GM12878 (cell line): Measurements from ENCODE around the gene RSKR.

Source experiments
- BHLHE40 ChIP-seq, 2 experiments: fragments of 450-650 bp in 1 of 2; IDR thresholded peaks; 2 replicates each; pipeline ENCODE4 v1.6.1; 2011 to 2017; ENCODE audit warnings: low read depth in 2 of 2, borderline replicate concordance in 1 of 2, improper control_type of control experiment in 1 of 2, low read length in 1 of 2, mild to moderate bottlenecking in 1 of 2
- CHD2 ChIP-seq: IDR thresholded peaks from 2 replicates; pipeline ENCODE4 v1.6.1; 2011; ENCODE audit warnings: low read depth, low read length, improper control_type of control experiment, borderline replicate concordance
- CTCF ChIP-seq, 3 experiments: IDR thresholded peaks in 2 of 3; conservative IDR thresholded peaks in 1 of 3; 2 replicates each; pipeline ENCODE4 v1.5.1; 2011; ENCODE audit warnings: low read depth in 3 of 3, low read length in 3 of 3, mild to moderate bottlenecking in 3 of 3, control low read depth in 2 of 3, moderate library complexity in 2 of 3, inconsistent platforms in 1 of 3, mixed read lengths in 1 of 3; ENCODE audit not compliant: control insufficient read depth in 2 of 3, insufficient read depth in 1 of 3; ENCODE audit errors: extremely low read depth in 1 of 3
- EZH2 ChIP-seq: IDR thresholded peaks from 2 replicates; pipeline ENCODE4 v1.6.1; 2012; ENCODE audit warnings: low read depth, mild to moderate bottlenecking, control low read depth, inconsistent platforms, low read length, borderline replicate concordance; ENCODE audit not compliant: control insufficient read depth
- PAX8 ChIP-seq: fragments of 450-650 bp; IDR thresholded peaks from 2 replicates; pipeline ENCODE4 v1.6.1; 2017; ENCODE audit warnings: mild to moderate bottlenecking, moderate library complexity
- PBX3 ChIP-seq: IDR thresholded peaks from 2 replicates; pipeline ENCODE4 v1.6.1; 2011; ENCODE audit warnings: mild to moderate bottlenecking, low read depth, low read length, moderate library complexity; ENCODE audit not compliant: insufficient replicate concordance
- POLR2A ChIP-seq: IDR thresholded peaks from 2 replicates; pipeline ENCODE4 v1.6.1; 2011; ENCODE audit warnings: low read depth, mild to moderate bottlenecking, low read length
- POLR2AphosphoS2 ChIP-seq: IDR thresholded peaks from 2 replicates; pipeline ENCODE4 v1.6.1; 2011; ENCODE audit warnings: low read depth, mild to moderate bottlenecking, low read length, improper control_type of control experiment, moderate library complexity
- RFX5 ChIP-seq: IDR thresholded peaks from 2 replicates; pipeline ENCODE4 v1.6.1; 2011; ENCODE audit warnings: low read depth, low read length, improper control_type of control experiment

GRCh38 chr17:28661635-28662526, 47.9 kb upstream of the RSKR start, which contains the start of the genes SDF2 and SUPT6H:
- TF ChIP-seq RFX5 = no peak
- no peak for TF ChIP-seq EZH2
- no peak; the same call in 1 of the 2 replicates for TF ChIP-seq CHD2
- TF ChIP-seq POLR2AphosphoS2 = peak; percentile 85
- peak in 1 of 2 experiments; percentile 49; a peak in 1 of 4 replicates for TF ChIP-seq BHLHE40 (IDR thresholded peaks at IDR 0.05; ENCODE audit: borderline replicate concordance in 1 of 2, low read depth in 2 of 2, low read length in 1 of 2)
- TF ChIP-seq CTCF (IDR thresholded peaks at IDR 0.05 in 2 of 3, conservative IDR thresholded peaks at IDR 0.05 in 1 of 3; ENCODE audit: control insufficient read depth in 2 of 3, extremely low read depth in 1 of 3, insufficient read depth in 1 of 3, low read depth in 3 of 3, low read length in 3 of 3) = 0 out of 6 replicates have a peak, but pooled peaks of 1 of the 3 experiments have one; percentile 16
- TF ChIP-seq PAX8 = no peak
- peak; percentile 83 for TF ChIP-seq POLR2A
- no peak for TF ChIP-seq PBX3
